Measurements from ENCODE around the gene THSD4. TPM values are rescaled to one million over a fixed set of nuclear protein-coding genes. Genes with fewer than 3 reads are reported as not detected.

The THSD4 gene
- total RNA-seq, 4 donors from 2014 or later, result 2.7 to 49.2 (median 15.8) TPM

DNA sequence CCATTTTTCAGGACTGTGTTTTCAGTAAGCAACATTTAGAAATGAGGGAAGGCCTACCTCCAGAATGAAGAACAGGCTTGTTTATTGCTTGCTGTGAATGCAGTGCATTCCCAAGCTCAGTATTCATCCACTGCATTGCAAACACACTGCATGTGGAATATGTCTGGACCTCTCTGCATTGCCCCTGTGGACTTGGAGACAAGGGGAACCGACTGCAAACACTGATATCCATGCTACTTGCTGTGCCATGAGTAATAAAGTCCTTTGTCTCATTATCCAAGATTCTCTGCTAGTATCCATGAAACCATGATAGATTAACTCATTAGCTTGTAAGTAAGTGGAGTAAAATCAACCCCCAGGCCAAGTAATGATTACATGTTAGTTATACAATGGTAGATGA lies 393.9 kb downstream of the THSD4 start:
- no peak for DNase-seq (ENCODE audit: low spot score)
- TF ChIP-seq, protein P1, sequence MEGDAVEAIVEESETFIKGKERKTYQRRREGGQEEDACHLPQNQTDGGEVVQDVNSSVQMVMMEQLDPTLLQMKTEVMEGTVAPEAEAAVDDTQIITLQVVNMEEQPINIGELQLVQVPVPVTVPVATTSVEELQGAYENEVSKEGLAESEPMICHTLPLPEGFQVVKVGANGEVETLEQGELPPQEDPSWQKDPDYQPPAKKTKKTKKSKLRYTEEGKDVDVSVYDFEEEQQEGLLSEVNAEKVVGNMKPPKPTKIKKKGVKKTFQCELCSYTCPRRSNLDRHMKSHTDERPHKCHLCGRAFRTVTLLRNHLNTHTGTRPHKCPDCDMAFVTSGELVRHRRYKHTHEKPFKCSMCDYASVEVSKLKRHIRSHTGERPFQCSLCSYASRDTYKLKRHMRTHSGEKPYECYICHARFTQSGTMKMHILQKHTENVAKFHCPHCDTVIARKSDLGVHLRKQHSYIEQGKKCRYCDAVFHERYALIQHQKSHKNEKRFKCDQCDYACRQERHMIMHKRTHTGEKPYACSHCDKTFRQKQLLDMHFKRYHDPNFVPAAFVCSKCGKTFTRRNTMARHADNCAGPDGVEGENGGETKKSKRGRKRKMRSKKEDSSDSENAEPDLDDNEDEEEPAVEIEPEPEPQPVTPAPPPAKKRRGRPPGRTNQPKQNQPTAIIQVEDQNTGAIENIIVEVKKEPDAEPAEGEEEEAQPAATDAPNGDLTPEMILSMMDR (IDR thresholded peaks at IDR 0.05), result no peak

DNA sequence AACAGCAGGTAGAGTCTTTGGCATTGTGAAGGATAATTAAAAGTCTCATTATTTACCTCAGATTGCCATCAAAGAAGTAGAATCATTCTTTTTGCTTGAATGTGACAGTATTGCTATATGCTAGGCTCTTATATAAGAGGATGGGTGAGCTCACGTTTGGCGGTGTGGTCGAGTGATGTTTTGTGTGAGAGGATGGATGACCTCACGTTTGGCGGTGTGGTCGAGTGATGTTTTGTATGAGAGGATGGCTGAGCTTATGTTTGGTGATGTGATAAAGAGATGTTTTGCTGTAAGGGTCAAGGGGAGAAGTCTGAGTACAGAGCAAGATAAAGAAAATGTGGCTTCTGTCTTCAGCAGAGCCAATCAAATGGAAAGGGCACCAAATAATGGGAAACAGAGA lies 395.5 kb downstream of the THSD4 start:
- ATAC-seq (ENCODE audit: low FRiP score) (no peak), DNase-seq (ENCODE audit: low spot score) (no peak)
- TF ChIP-seq, protein P1 (IDR thresholded peaks at IDR 0.05), result no peak

More for the DNA sequence above, 393.9 kb downstream of the THSD4 start:
- no peak for ATAC-seq (ENCODE audit: low FRiP score)

DNA sequence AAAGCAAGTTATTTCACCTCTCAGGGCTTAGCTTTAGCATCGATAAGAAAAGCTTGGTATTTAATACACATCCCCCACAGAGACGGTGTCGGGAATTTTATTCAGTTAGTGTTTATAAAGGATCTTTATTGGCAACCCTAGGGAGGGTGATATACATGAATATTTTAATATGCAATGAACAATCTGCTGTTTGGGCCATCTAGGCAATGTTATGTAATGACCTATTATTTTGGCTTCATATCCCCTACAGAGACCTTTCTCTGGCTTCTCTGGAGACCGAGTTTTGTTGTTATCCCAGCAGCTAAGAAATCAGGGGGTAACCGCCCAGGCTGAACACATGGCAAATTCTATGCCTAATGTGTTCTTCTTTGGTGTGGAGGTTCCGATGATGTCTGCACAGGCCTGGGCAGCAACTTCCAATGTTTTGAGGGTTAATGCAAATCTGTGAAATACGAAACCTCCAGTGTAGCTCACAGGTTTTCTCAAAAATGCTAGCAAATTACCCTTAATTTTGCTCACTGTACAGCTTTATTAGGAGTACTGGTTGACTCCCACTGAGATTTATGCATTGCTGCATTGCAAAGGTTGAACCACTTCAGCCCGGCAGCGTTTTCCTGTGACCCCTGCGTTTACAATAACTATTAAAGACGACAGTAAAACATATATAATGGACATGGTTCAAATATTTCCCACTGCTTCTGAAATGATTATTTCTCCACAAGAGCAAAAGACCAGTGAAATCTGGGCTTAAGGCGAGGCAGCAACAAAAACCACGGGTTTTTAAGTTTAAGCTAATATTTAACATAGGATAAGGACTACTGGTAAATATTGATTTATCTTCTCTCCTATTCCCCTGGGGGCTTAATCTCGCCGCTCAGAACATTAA lies 396.8 kb downstream of the THSD4 start:
- no peak for ATAC-seq (ENCODE audit: low FRiP score)
- TF ChIP-seq, protein P1 (IDR thresholded peaks at IDR 0.05), result no peak

DNA sequence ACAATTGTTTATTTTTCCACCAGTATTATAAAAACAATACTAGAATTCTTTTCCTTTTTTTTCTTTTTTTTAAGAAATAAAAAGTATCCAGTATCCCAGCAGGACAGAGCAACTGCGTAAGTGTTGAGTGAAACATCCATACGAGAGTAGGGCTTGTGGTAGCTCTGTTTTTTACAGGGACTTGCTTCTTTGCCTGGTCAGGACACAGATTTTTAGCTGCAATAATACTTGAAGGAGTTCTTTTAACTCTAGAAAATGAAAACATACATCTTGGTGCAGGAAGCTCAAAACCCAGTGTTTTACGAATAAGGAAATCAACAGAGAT lies 397.4 kb downstream of the THSD4 start:
- ATAC-seq (ENCODE audit: low FRiP score) (no peak), DNase-seq (ENCODE audit: low spot score) (no peak)
- TF ChIP-seq, protein P1 (IDR thresholded peaks at IDR 0.05), result no peak

More for the DNA sequence above, 396.8 kb downstream of the THSD4 start:
- DNase-seq (ENCODE audit: low spot score), result no peak

DNA sequence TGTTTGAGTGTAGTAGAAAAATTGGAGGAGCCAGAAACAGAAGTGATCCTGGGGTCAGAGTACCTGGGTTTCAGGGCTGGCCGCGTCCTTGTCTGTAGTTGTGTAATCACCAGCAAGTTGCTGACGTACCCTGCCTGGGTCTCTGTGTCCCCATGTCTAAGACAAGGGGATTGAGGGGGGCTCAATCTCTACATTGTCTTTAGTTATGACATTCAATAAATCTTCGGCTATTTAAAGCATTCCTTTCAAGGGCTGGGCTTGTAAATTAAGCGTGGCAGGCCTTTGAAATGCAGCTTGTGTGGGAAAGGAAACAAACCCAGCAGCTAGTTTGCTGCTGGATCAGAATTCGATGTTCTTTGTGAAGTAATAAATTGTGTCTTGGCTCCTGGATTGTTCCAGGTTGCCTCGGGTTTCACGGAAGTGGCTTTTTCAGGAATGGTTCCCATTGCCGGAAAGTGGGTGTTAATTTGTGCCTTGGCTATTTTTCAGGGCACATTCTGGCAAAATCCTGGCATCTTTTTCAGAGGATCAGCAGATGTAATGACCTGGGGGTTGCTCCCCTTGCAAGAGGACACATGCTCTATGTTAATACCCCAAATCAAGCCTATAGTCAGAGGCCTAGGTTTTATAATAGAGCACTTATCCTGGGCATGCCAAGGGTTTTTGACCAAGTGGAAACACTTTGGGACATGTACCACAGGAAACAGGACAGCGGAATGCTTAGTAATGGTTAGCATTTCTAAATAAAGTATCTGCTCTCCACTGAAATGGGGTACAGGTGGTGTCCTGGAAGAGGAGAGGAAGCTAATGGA lies 400.3 kb downstream of the THSD4 start:
- DNase-seq (ENCODE audit: low spot score) (no peak), ATAC-seq (ENCODE audit: low FRiP score) (no peak)
- TF ChIP-seq, protein P1 (IDR thresholded peaks at IDR 0.05), result no peak

DNA sequence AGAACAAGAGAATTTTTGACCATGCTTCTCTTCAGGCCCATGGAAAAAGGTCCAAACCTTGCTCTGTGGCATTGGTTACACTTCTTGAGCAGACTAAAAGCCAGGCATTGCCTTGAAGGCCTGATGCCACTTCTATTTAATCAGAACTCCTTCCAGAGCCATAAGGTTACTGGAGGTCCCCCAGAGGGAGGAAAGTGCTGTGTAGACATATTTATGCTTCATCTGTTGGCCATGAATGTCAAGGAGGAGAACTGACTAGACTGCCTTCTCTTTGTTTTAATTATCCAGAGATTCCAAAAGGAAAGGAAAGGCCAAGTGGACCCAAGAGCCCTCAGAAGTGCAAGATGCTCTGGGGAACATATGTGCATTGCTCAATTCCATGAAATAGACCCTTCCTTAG lies 402.5 kb downstream of the THSD4 start:
- ATAC-seq (ENCODE audit: low FRiP score), result no peak
- TF ChIP-seq, protein P1 (IDR thresholded peaks at IDR 0.05), result no peak

More for the DNA sequence above, 402.5 kb downstream of the THSD4 start:
- no peak for DNase-seq (ENCODE audit: low spot score)
